Fibroblast of villous mesenchyme (primary cell): ENCODE measurements around the gene NEDD8. TPM values are rescaled to one million over a fixed set of nuclear protein-coding genes. Genes with fewer than 3 reads are reported as not detected.
"Not testable (repeated sequence)": the region's sequence is repeated elsewhere in the genome, so short reads cannot be mapped to it uniquely, and the experiment has no call there.

Experiments
- DNase-seq: peaks from one replicate; pipeline ENCODE4 v3.0.0-alpha.2; 2010; ENCODE audit warnings: low read depth
- H3K4me3 ChIP-seq: 2 replicates; pipeline ENCODE4 v1.5.1; 2011; ENCODE audit warnings: low read depth, mild to moderate bottlenecking, low read length
- CTCF ChIP-seq: IDR thresholded peaks from 2 replicates; pipeline ENCODE4 v1.5.1; 2012; ENCODE audit warnings: low read depth, mild to moderate bottlenecking, low read length; ENCODE audit not compliant: insufficient read depth
- total RNA-seq: library from RNA; depleted of rRNA; stranded (reverse); fragments of >200 nt; gene quantifications from 2 replicates; pipeline ENCODE4 v1.2.3, GENCODE V29; 2012

The NEDD8 gene
- total RNA-seq, 1 donor = 128 TPM

GRCh38 chr14:24233538-24233866 lies 1.3 kb upstream of the NEDD8 start:
- TF ChIP-seq CTCF = no peak
- peak overlapping the region; percentile 93 for H3K4me3 ChIP-seq
- DNase-seq = no peak

GRCh38 chr14:24232645-24233537 lies 724 bp upstream of the NEDD8 start, which contains the start of gene GMPR2:
TSS of gene GMPR2 (plus strand) at chr14:24232929. CDS start at chr14:24233254, 325 bp downstream.
- no peak for DNase-seq
- TF ChIP-seq CTCF = no peak
- H3K4me3 ChIP-seq = peak within 1 kb of the TSS; percentile 93

- DNase-seq = no peak
- H3K4me3 ChIP-seq = peak overlapping the region; percentile 93
- TF ChIP-seq CTCF = no peak
Observed at GRCh38 chr14:24231263-24232120, 675 bp downstream of the NEDD8 start.

- DNase-seq = no peak
- no peak for TF ChIP-seq CTCF
- H3K4me3 ChIP-seq = no peak overlapping the region
Observed at GRCh38 chr14:24228902-24229301, 3.3 kb downstream of the NEDD8 start.

GRCh38 chr14:24226473-24226872 lies 5.7 kb downstream of the NEDD8 start:
- H3K4me3 ChIP-seq = no peak overlapping the region
- no peak for TF ChIP-seq CTCF
- no peak for DNase-seq

- TF ChIP-seq CTCF = no peak
- no peak overlapping the region for H3K4me3 ChIP-seq
Observed at GRCh38 chr14:24224618-24225071, 7.5 kb downstream of the NEDD8 start.

GRCh38 chr14:24222987-24223386 lies 9.2 kb downstream of the NEDD8 start:
- not testable (repeated sequence) for DNase-seq, H3K4me3 ChIP-seq

More at GRCh38 chr14:24224618-24225071, 7.5 kb downstream of the NEDD8 start:
- peak; percentile 70 for DNase-seq
